Measurements from ENCODE around the gene LAMA3.

LAMA3 gene

GRCh38 chr18:23669202-23669766, 20.0 kb upstream of the LAMA3 start:
- no peak for DNase-seq

GRCh38 chr18:23669804-23670405, 19.3 kb upstream of the LAMA3 start:
- no peak for DNase-seq

- no peak for DNase-seq
Measured at GRCh38 chr18:23671564-23671963, 17.7 kb upstream of the LAMA3 start.

- no peak for DNase-seq
Measured at GRCh38 chr18:23673725-23674124, 15.5 kb upstream of the LAMA3 start.

GRCh38 chr18:23675236-23675635, 14.0 kb upstream of the LAMA3 start:
- no peak for DNase-seq

- DNase-seq, result no peak
Measured at GRCh38 chr18:23675896-23676295, 13.4 kb upstream of the LAMA3 start.

GRCh38 chr18:23682045-23682444, 7.2 kb upstream of the LAMA3 start:
- DNase-seq, result no peak

- no peak for DNase-seq
Measured at GRCh38 chr18:23682472-23682871, 6.8 kb upstream of the LAMA3 start.

GRCh38 chr18:23683155-23683554, 6.1 kb upstream of the LAMA3 start:
- no peak for DNase-seq

- no peak for DNase-seq
Measured at GRCh38 chr18:23683671-23684070, 5.6 kb upstream of the LAMA3 start.

GRCh38 chr18:23684515-23685197, 4.6 kb upstream of the LAMA3 start:
- DNase-seq, result no peak

- DNase-seq, result no peak
Measured at GRCh38 chr18:23688528-23688927, 725 bp upstream of the LAMA3 start.

GRCh38 chr18:23689616-23690504, 607 bp downstream of the LAMA3 start:
- DNase-seq, result peak; percentile 5

GRCh38 chr18:23690505-23691068, 1.3 kb downstream of the LAMA3 start:
- no peak for DNase-seq

- no peak for DNase-seq
Measured at GRCh38 chr18:23693846-23694245, 4.6 kb downstream of the LAMA3 start.

GRCh38 chr18:23694637-23695430, 5.6 kb downstream of the LAMA3 start:
- DNase-seq, result no peak

GRCh38 chr18:23701017-23701416, 11.8 kb downstream of the LAMA3 start:
- no peak for DNase-seq

- DNase-seq, result no peak
Measured at GRCh38 chr18:23701544-23702064, 12.4 kb downstream of the LAMA3 start.

- no peak for DNase-seq
Measured at GRCh38 chr18:23702606-23703005, 13.4 kb downstream of the LAMA3 start.

- peak; percentile 14 for DNase-seq
Measured at GRCh38 chr18:23703057-23703986, 14.1 kb downstream of the LAMA3 start.

GRCh38 chr18:23703987-23704384, 14.7 kb downstream of the LAMA3 start:
- no peak for DNase-seq
